HG02943 (cell line): ENCODE results near the gene SLC25A30.
"Not testable (repeated sequence)": the region's sequence is repeated elsewhere in the genome, so short reads cannot be mapped to it uniquely, and the experiment has no call there.

Source experiments
- ATAC-seq: cut with Tn5 transposase; IDR thresholded peaks from one replicate; pipeline ENCODE4 v1.9.1; 2021; ENCODE audit warnings: mild to moderate bottlenecking, low read depth, moderate library complexity; ENCODE audit not compliant: unreplicated experiment

The SLC25A30 gene

DNA sequence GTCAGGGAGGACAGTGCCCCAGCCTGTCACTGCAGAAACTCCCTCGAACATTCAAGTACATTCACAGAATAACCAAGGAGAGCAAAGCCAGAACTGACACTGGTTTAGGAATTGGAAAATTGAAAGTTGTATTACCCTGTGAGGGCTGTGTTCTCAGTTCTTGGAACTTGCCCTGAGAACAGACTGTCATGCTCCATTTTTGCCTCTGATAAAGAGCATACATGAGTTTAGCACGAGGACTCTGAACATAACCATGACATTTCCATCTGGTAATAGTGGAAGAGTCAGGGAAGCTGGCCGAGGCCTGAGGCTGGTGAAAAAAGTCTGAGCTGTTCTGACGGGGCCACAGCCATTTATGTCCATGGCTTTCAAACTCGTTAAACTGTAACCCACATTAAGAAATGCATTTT lies 15.2 kb upstream of the SLC25A30 start:
- no peak for ATAC-seq

- ATAC-seq, result no peak
These were observed 14.7 kb upstream of the SLC25A30 start for GRCh38 chr13:45432737-45433380.

- not testable (repeated sequence) for ATAC-seq
These were observed 8.1 kb upstream of the SLC25A30 start for GRCh38 chr13:45426056-45426841.

DNA sequence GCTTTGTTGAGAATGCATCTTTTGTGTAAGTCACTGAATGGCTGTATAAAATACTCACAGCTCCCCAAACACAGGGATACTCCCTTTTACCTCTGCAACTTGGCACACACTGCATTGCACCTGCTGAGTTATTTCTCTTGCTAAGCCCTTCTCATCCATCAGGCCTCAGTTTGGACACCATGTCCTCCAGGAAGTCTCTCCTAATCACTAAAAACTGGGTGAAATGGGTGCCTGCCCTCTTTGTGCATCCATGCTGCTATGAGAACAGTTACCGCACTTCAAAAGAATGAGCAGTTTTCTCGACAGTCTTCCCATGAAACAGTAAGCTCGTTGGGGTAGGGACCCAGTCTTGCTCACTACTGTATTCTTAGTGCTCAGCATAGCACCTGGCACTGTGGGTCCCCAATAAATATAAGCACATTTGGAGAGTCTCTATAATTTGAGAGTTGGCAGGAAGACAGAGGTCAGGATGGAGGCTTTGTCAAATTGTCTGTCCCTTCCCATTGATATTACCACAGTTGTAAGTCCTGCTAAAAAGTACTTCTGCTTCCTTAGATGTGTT lies 4.6 kb upstream of the SLC25A30 start:
- no peak for ATAC-seq

DNA sequence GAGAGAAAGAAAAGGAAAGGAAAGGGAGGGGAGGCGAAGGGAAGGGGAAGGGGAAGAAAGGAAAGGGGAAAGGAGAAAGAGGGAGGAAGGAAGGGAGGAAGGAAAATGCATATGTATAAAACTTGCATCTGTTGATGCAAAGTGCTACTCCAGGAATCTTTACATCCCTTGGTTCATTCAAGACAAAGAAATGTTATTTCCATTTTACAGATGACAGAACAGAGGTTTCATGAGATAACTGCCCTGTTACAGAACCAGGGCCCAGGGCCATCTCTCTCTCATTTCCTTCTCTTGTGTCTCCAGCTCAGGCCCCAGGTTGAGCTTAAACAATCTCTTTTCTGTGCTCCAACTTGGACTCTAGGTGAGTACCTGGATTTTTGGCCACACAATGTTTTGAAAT lies 1.8 kb upstream of the SLC25A30 start:
- no peak for ATAC-seq

DNA sequence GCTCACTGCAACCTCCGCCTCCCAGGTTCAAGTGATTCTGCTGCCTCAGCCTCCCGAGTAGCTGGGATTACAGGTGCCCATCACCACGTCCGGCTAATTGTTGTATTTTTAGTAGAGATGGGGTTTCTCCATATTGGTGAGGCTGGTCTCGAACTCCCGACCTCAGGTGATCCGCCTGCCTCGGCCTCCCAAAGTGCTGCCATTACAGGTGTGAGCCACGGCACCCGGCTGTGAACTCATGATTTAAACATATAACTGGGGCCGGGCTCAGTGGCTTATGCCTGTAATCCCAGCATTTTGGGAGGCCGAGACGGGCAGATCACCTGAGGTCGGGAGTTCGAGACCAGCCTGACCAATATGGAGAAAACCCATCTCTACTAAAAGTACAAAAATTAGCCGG lies 1.2 kb upstream of the SLC25A30 start:
- ATAC-seq, result not testable (repeated sequence)

- ATAC-seq, result no peak
These were observed 1.6 kb downstream of the SLC25A30 start for GRCh38 chr13:45416516-45417128.

- no peak for ATAC-seq
These were observed 3.1 kb downstream of the SLC25A30 start for GRCh38 chr13:45415112-45415511.

DNA sequence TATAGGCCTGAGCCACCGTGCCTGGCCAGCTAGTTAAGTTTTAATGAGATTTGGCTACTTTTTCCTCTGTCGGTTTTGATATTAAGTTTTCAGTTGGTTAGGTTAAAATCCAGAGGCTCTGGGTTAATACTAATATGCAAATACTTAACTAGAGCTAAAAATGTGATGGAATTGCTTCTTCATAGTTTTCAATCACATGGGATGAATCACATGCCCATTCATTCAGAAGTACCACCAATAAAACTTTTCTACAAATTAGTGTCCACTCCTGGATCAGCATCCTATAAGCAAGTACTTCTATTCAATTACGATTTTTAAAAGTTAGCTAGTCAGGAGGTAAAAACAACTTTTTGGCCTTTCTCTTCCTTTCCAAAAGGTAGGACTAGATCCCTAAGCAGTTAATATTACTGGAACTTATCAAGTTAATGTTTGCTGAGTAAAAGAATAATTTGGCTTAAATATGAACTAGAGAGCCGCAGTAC lies 4.3 kb downstream of the SLC25A30 start:
- no peak for ATAC-seq

DNA sequence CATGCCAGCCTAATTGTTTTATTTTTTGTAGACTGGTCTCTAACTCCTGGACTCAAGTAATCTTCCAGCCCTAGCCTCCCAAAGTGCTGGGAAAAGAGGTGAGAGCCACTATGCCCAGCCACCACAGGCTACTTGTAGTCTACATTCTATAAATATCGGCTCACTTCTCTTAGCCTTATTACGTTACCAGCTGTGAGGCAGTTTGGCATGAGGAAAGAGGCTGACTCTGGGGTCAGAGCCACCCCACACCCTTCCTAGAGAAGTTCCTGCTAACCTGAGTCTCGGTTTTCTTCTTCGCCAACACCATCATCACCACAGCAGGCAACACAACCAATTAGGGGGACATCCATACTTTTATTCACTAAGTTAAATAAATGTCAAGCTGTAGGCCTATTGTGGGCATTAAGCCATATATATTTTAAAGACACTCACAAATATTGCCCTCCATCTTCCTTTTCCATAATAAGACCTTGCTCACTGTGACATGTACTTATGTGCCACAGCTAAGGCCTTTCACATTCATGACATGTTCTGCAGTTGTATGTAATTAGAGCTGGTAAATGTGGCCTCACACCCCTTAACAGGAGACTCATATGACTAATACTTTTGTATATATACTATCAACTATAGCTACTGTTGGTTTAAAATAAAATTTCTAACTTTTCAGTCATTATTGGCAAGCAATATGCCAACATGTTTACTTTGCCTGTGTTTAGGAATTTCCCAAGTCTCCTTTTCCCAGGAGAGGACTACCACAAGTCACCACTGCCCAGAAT lies 5.7 kb downstream of the SLC25A30 start:
- ATAC-seq, result no peak

- ATAC-seq, result no peak
These were observed 6.5 kb downstream of the SLC25A30 start for GRCh38 chr13:45411631-45412030.

GRCh38 chr13:45411221-45411620 lies 7.0 kb downstream of the SLC25A30 start:
- ATAC-seq, result no peak

DNA sequence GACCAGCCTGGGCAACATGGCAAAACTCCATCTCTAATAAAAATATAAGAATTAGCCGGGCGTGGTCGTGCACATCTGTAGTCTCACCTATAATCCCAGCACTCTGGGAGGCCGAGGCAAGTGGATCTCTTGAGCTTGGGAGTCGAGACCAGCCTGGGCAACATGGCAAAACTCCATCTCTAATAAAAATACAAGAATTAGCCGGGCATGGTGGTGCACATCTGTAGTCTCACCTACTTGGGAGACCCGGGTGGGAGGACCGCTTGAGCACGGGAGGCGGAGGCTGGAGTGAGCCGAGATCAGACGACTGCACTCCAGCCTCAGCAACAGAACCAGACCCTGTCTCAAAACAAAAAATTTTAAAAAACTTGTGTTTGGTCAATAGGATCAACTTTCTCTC lies 7.7 kb downstream of the SLC25A30 start:
- no peak for ATAC-seq

DNA sequence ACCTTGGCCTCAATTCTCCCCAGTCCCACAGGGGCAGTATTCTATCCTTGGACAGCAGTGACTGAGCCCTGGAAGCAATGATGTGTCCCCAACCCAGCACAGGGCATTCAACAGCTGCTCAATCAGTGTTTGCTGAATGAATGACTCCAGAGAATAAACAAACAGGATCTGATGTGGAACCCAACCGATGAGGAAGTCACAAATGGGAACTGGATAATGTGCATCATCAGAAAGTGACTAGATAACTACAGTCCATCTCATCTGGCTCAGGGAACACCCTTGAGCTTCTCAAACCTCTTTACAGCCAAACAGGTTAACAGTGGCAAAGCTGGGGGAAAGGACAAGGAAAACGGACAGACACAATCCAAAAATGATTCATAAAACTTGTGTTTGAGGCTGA lies 8.2 kb downstream of the SLC25A30 start:
- no peak for ATAC-seq

DNA sequence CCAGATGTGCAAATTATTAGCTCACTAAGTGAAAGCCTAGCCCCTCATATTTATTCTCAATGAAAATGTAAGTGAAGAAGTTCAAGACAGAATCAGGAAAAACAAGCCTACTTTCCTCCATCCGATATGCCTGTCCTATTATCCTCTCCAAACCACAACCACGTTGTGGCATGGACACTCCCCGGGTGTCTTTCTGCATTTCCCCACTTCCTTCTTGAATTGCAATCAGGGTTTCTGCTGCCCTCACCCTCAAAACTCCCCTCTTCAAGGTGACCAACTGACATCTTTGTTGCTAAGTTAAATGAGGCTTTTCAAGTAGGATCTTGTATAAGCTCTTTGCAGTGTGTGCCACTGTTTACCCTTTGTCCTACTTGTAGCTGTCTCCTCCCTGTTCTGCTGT lies 11.8 kb downstream of the SLC25A30 start:
- ATAC-seq, result no peak

DNA sequence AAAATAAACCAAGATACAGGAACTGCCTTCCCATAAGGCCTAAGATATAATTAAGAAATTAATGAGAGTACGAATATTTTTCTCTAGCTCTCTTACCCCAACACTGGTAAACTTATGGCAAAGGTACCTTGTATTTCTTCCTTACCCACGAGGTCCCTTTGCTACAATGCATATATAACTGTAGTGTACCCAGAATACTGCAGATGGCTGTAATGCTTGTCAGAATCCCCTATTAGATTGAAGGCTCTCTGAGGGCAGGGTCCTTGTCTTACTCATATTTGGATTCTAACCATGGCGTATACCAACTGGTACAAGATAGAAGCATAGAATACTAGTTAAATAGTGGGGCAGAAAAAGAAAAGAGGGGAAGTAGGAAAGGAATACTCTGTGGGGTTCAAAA lies 15.1 kb downstream of the SLC25A30 start:
- ATAC-seq, result no peak

- no peak for ATAC-seq
These were observed 15.5 kb downstream of the SLC25A30 start for GRCh38 chr13:45402641-45403040.

DNA sequence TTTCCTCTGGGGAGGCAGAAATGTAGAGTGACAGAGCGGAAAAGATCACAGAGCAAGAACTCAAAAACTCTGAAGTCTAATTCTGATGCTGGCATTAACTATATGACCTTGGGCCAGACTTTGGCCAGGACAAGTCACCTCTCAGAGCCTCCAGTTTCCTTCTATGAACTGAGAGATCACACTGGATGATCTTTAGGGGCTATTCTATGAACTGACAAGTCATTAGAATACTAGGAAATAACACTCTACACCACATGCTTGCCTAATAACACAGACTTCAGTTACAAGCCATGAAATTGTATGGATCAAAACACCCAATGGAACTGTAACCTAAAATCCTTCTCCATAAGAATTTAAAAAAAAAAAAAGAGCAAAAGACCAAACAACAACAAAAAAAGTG lies 16.9 kb downstream of the SLC25A30 start:
- ATAC-seq, result no peak

DNA sequence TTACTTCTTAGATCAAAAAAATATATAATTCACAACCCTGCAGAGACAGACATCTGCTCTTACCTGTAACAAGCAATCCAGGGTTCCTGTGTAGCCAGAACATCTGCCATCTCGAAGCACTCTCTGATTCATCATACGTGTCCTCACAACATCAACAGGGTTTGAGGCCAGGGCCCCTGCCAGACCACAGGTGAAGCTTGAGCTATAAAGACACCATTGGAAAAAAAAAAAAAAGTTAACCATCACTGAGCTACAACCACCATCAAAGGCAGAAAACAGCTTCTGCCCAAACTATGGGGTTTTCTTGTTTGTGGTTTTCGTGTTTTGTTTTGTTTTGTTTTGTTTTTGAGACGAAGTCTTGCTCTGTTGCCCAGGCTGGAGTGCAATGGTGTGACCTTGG lies 19.3 kb downstream of the SLC25A30 start:
- ATAC-seq, result no peak

DNA sequence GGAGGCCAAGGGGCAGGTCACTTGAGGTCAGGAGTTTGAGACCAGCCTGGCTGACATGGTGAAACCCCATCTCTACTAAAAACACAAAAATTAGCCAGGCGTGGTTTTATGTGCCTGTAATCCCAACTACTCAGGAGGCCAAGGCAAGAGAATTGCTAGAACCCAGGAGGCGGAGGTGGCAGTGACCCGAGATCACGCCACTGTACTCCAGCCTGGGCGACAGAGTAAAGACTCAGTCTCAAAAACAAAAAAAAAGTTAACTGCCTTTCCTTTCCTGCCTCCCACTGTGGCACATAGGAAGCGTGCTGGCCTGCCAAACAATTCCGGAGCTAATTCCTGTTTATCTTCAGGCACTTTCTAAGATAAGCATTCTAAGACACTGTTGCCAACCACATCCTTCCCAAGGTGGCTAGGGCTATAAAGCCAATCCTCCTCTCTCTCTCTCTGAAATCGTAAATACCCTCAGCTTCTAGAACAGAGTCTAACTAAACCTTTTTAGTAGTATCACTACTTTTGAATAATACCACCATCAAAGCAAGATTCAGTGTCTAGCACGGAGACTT lies 21.6 kb downstream of the SLC25A30 start:
- ATAC-seq, result no peak
